Liver (tissue), 3 donors: ENCODE results near the gene ZNF580.

ENCODE experiments used
- HNF4G ChIP-seq: IDR thresholded peaks from 2 replicates; pipeline ENCODE4 v1.6.1; 2016; ENCODE audit warnings: antibody characterized with exemption
- JUND ChIP-seq, 2 donors: IDR thresholded peaks; 2 replicates each; pipeline ENCODE4 v1.6.1; 2016; ENCODE audit warnings: antibody characterized with exemption in 2 of 2
- SP1 ChIP-seq: IDR thresholded peaks from 2 replicates; pipeline ENCODE4 v1.6.1; 2018; ENCODE audit warnings: antibody characterized with exemption, mild to moderate bottlenecking
- TF ChIP-seq, protein P1 (sequence below): fragments of 150-350 bp; IDR thresholded peaks from 2 replicates; pipeline ENCODE4 v1.5.1; 2017; ENCODE audit warnings: improper control_type of control experiment, low read depth, low read length; ENCODE audit not compliant: missing input control
- TF ChIP-seq, protein P2 (sequence below): IDR thresholded peaks from 2 replicates; pipeline ENCODE4 v1.6.1; 2016; ENCODE audit warnings: antibody characterized with exemption, mild to moderate bottlenecking
- TF ChIP-seq, protein P3 (sequence below): IDR thresholded peaks from 2 replicates; pipeline ENCODE4 v1.6.1; 2016; ENCODE audit warnings: antibody characterized with exemption
- donor health status: healthy.
- donor health status: healthy.

DNA sequence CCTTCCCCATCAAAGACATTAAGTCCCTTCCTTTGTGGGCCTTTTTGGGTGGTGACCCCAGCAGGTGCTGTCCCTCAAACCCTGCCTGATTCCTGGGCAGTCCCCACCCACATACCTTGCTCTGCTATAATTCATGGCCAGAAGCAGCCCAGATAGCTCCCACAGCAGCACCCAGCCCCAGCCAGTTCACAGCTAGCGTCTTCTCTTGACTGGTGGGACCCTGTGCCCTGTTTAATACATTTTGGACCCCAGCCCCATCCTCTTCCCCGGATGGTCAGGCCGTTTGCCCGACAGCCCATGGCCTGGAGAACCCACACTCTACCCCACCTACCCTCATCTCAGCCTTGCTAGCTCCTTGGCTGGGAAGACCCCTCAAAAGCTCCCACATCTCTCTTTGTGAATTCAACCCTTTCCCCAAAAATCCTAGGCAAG, 9.3 kb downstream of the ZNF580 start:
- TF ChIP-seq, protein P1, sequence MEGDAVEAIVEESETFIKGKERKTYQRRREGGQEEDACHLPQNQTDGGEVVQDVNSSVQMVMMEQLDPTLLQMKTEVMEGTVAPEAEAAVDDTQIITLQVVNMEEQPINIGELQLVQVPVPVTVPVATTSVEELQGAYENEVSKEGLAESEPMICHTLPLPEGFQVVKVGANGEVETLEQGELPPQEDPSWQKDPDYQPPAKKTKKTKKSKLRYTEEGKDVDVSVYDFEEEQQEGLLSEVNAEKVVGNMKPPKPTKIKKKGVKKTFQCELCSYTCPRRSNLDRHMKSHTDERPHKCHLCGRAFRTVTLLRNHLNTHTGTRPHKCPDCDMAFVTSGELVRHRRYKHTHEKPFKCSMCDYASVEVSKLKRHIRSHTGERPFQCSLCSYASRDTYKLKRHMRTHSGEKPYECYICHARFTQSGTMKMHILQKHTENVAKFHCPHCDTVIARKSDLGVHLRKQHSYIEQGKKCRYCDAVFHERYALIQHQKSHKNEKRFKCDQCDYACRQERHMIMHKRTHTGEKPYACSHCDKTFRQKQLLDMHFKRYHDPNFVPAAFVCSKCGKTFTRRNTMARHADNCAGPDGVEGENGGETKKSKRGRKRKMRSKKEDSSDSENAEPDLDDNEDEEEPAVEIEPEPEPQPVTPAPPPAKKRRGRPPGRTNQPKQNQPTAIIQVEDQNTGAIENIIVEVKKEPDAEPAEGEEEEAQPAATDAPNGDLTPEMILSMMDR, result no peak
- TF ChIP-seq, protein P2, sequence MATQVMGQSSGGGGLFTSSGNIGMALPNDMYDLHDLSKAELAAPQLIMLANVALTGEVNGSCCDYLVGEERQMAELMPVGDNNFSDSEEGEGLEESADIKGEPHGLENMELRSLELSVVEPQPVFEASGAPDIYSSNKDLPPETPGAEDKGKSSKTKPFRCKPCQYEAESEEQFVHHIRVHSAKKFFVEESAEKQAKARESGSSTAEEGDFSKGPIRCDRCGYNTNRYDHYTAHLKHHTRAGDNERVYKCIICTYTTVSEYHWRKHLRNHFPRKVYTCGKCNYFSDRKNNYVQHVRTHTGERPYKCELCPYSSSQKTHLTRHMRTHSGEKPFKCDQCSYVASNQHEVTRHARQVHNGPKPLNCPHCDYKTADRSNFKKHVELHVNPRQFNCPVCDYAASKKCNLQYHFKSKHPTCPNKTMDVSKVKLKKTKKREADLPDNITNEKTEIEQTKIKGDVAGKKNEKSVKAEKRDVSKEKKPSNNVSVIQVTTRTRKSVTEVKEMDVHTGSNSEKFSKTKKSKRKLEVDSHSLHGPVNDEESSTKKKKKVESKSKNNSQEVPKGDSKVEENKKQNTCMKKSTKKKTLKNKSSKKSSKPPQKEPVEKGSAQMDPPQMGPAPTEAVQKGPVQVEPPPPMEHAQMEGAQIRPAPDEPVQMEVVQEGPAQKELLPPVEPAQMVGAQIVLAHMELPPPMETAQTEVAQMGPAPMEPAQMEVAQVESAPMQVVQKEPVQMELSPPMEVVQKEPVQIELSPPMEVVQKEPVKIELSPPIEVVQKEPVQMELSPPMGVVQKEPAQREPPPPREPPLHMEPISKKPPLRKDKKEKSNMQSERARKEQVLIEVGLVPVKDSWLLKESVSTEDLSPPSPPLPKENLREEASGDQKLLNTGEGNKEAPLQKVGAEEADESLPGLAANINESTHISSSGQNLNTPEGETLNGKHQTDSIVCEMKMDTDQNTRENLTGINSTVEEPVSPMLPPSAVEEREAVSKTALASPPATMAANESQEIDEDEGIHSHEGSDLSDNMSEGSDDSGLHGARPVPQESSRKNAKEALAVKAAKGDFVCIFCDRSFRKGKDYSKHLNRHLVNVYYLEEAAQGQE, result no peak
- TF ChIP-seq, protein P3, sequence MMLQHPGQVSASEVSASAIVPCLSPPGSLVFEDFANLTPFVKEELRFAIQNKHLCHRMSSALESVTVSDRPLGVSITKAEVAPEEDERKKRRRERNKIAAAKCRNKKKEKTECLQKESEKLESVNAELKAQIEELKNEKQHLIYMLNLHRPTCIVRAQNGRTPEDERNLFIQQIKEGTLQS, result no peak
- TF ChIP-seq JUND (IDR thresholded peaks at IDR 0.05) (no peak), HNF4G (no peak), SP1 (no peak)
